K562 (cell line): Measurements from ENCODE around the gene HECA. TPM values are rescaled to one million over a fixed set of nuclear protein-coding genes. Genes with fewer than 3 reads are reported as not detected.

Experiments
- ATAC-seq: fragments of 200-7000 bp; cut with Tn5 transposase; 3 replicates; pipeline ENCODE4 v1.9.1; 2020; ENCODE audit warnings: moderate library complexity
- BruUV-seq: library from RNA; stranded (reverse); fragments of 400-500 nt; replicated peaks from 2 replicates; lab custom pipeline; 2021; lab: Mats Ljungman, UMichigan
- CTCF ChIA-PET: fragments of 300-600 bp; formaldehyde crosslinking; extraction: SDS; loops from one replicate; lab custom pipeline; 2021; ENCODE audit warnings: low intra/inter-chr PET ratio; lab: Yijun Ruan, JAX
- POLR2A ChIA-PET: fragments of 300-600, 350-650 bp; sonication (Branson Sonifier 250); formaldehyde crosslinking; extraction: SDS; loops from one replicate; lab custom pipeline; 2021; ENCODE audit warnings: antibody characterized with exemption, inconsistent platforms; lab: Yijun Ruan, JAX
- DNase-seq, 4 experiments: peaks; one replicate each; pipeline versions ENCODE4 v3.0.0 to v3.0.0-alpha.2; 2011 to 2018; ENCODE audit warnings: low spot score in 3 of 4, mixed read lengths in 3 of 4; ENCODE audit errors: extremely low read depth in 1 of 4
- FAIRE-seq: peaks from 2 replicates; lab custom pipeline; 2011; peaks lifted over from hg19 to GRCh38; lab: Jason Lieb, UNC
- H2AFZ ChIP-seq: 2 replicates; pipeline ENCODE4 v1.6.0; 2011; ENCODE audit warnings: low read depth, low read length, control low read depth, inconsistent platforms
- H3K27ac ChIP-seq: fragments of 200-600 bp; 3 replicates; pipeline ENCODE4 v1.8.0; 2011; ENCODE audit warnings: low read depth, mild to moderate bottlenecking, control low read depth, inconsistent platforms, low read length, moderate library complexity, mixed read lengths; ENCODE audit errors: extremely low read depth
- H3K27me3 ChIP-seq, 2 experiments: fragments of 300-600 bp in 1 of 2; 2 replicates in 1 of 2; 3 replicates in 1 of 2; pipeline versions ENCODE4 v1.6.0 to v1.8.0; 2011; ENCODE audit warnings: inconsistent platforms in 2 of 2, low read length in 2 of 2, mild to moderate bottlenecking in 1 of 2, mixed read lengths in 1 of 2, moderate library complexity in 1 of 2; ENCODE audit not compliant: control insufficient read depth in 2 of 2, insufficient read depth in 2 of 2
- H3K36me3 ChIP-seq: fragments of 300-600 bp; 3 replicates; pipeline ENCODE4 v1.8.0; 2011; ENCODE audit warnings: mild to moderate bottlenecking, low read length, inconsistent platforms; ENCODE audit not compliant: control insufficient read depth, insufficient read depth
- H3K4me1 ChIP-seq, 2 experiments: fragments of 200-600 bp in 1 of 2; replicated peaks in 1 of 2; 2 replicates in 1 of 2; 3 replicates in 1 of 2; pipeline versions ENCODE4 v1.5.1 to v1.8.0; 2011; ENCODE audit warnings: inconsistent platforms in 2 of 2, low read length in 2 of 2, mild to moderate bottlenecking in 1 of 2, mixed read lengths in 1 of 2, moderate library complexity in 1 of 2; ENCODE audit not compliant: control insufficient read depth in 2 of 2, insufficient read depth in 2 of 2
- H3K4me2 ChIP-seq: 2 replicates; pipeline ENCODE4 v1.6.1; 2011; ENCODE audit warnings: low read length, control low read depth, inconsistent platforms, mixed read lengths; ENCODE audit not compliant: insufficient read depth
- H3K4me3 ChIP-seq: fragments of 200-600 bp; sonication (generic), shearing (Covaris generic); 2 replicates; pipeline ENCODE4 v1.5.1; 2016; ENCODE audit warnings: control low read depth, inconsistent platforms
- H3K79me2 ChIP-seq: fragments of 200-600 bp; 3 replicates; pipeline ENCODE4 v1.8.0; 2011; ENCODE audit warnings: low read length, inconsistent platforms; ENCODE audit not compliant: control insufficient read depth, insufficient read depth
- H3K9ac ChIP-seq, 2 experiments: 2 replicates each; pipeline versions ENCODE4 v1.6.0 to v1.6.1; 2011; ENCODE audit warnings: low read depth in 2 of 2, low read length in 2 of 2, control low read depth in 1 of 2, inconsistent platforms in 1 of 2, mild to moderate bottlenecking in 1 of 2, mixed read lengths in 1 of 2; ENCODE audit not compliant: insufficient read depth in 1 of 2
- H3K9me1 ChIP-seq: one replicate; pipeline ENCODE4 v1.6.0; 2011; ENCODE audit warnings: inconsistent platforms, mild to moderate bottlenecking, low read length, moderate library complexity; ENCODE audit not compliant: control insufficient read depth, insufficient read depth
- H3K9me3 ChIP-seq: replicated peaks from 2 replicates; pipeline ENCODE4 v1.5.1; 2011; ENCODE audit warnings: low read depth, low read length, inconsistent platforms; ENCODE audit not compliant: control insufficient read depth, insufficient read depth
- H4K20me1 ChIP-seq: replicated peaks from 2 replicates; pipeline ENCODE4 v1.6.1; 2011; ENCODE audit warnings: low read length, inconsistent platforms, mixed read lengths; ENCODE audit not compliant: control insufficient read depth, insufficient read depth
- ADNP ChIP-seq: fragments of 200-800 bp; sonication (Bioruptor generic); IDR thresholded peaks from 2 replicates; pipeline ENCODE4 v1.6.1; 2016; ENCODE audit warnings: missing genetic modification characterization, missing compliant biosample characterization
- BRCA1 ChIP-seq, 2 experiments: fragments of 450-650 bp in 1 of 2; sonication (generic) in 1 of 2; formaldehyde crosslinking in 1 of 2; IDR thresholded peaks; 2 replicates each; pipeline versions ENCODE4 v1.5.0 to v1.6.1; 2017 to 2020; ENCODE audit warnings: mild to moderate bottlenecking in 1 of 2, missing genetic modification reagents in 1 of 2
- BRF1 ChIP-seq: IDR thresholded peaks from 3 replicates; pipeline ENCODE4 v1.6.1; 2011; ENCODE audit warnings: borderline replicate concordance, mild to moderate bottlenecking; ENCODE audit not compliant: insufficient read length; ENCODE audit errors: extremely low read depth
- CAMTA2 ChIP-seq: fragments of 250-450 bp; sonication (Bioruptor Pico); conservative IDR thresholded peaks from 2 replicates; pipeline ENCODE4 v1.5.1; 2022
- CREM ChIP-seq: IDR thresholded peaks from 2 replicates; pipeline ENCODE4 v1.6.1; 2014; ENCODE audit warnings: antibody characterized with exemption, low read depth
- HDAC2 ChIP-seq: fragments of 450-650 bp; IDR thresholded peaks from 2 replicates; pipeline ENCODE4 v1.6.1; 2016; ENCODE audit warnings: mild to moderate bottlenecking
- KDM5B ChIP-seq: fragments of 200-600 bp; sonication (generic); IDR thresholded peaks from 2 replicates; pipeline ENCODE4 v1.6.1; 2012; ENCODE audit warnings: low read depth, mild to moderate bottlenecking, moderate library complexity, low read length, control low read depth, inconsistent platforms; ENCODE audit not compliant: insufficient replicate concordance
- L3MBTL2 ChIP-seq: fragments of 450-650 bp; IDR thresholded peaks from 2 replicates; pipeline ENCODE4 v1.6.1; 2016; ENCODE audit warnings: mild to moderate bottlenecking, moderate library complexity
- PHF20 ChIP-seq: fragments of 450-650 bp; IDR thresholded peaks from 2 replicates; pipeline ENCODE4 v1.6.1; 2018; ENCODE audit not compliant: partially characterized antibody
- PTBP1 ChIP-seq: fragments of 200-400 bp; formaldehyde crosslinking; IDR thresholded peaks from 2 replicates; pipeline ENCODE4 v1.6.1; 2017; ENCODE audit warnings: low read depth, low read length
- PTTG1 ChIP-seq: fragments of 450-650 bp; IDR thresholded peaks from 2 replicates; pipeline ENCODE4 v1.6.1; 2016; ENCODE audit warnings: low read depth, mild to moderate bottlenecking, missing genetic modification characterization, missing compliant biosample characterization
- SMARCC2 ChIP-seq: fragments of 450-650 bp; IDR thresholded peaks from 2 replicates; pipeline ENCODE4 v1.6.1; 2017; ENCODE audit warnings: antibody characterized with exemption, moderate library complexity, mild to moderate bottlenecking, low read depth
- TSC22D4 ChIP-seq: fragments of 450-650 bp; IDR thresholded peaks from 2 replicates; pipeline ENCODE4 v1.6.1; 2016; ENCODE audit warnings: missing genetic modification characterization, missing biosample characterization, control low read depth
- ZC3H11A ChIP-seq: IDR thresholded peaks from 2 replicates; pipeline ENCODE4 v1.6.1; 2012; ENCODE audit warnings: low read depth, low read length, improper control_type of control experiment
- ZNF224 ChIP-seq: sonication (generic); formaldehyde crosslinking; IDR thresholded peaks from 2 replicates; pipeline ENCODE4 v1.8.0; 2022; ENCODE audit warnings: mild to moderate bottlenecking, missing genetic modification reagents
- ZNF274 ChIP-seq: IDR thresholded peaks from 2 replicates; pipeline ENCODE4 v1.6.1; 2011; ENCODE audit warnings: low read depth, mild to moderate bottlenecking, low read length, moderate library complexity, borderline replicate concordance
- ZNF384 ChIP-seq: IDR thresholded peaks from 2 replicates; pipeline ENCODE4 v1.6.1; 2012; ENCODE audit warnings: low read depth, low read length, improper control_type of control experiment
- WGBS: fragments of 100-300 bp; shearing (Covaris generic); methylation state at CpG from one replicate; pipeline ENCODE4 v1.1.6; 2016; ENCODE audit warnings: low coverage, mixed read lengths; ENCODE audit not compliant: insufficient coverage; ENCODE audit errors: missing lambda C conversion rate; 5-methylcytosine and 5-hydroxymethylcytosine counted together
- in situ Hi-C: fragments of 300-500 bp; cut with MboI; formaldehyde crosslinking; loops from 4 replicates; pipeline ENCODE4 v1.15.0; 2018; ENCODE audit warnings: inconsistent platforms, mixed read lengths
- intact Hi-C: fragments of 100-400 bp; cut with micrococcal nuclease; formaldehyde crosslinking; loops from 2 replicates; pipeline ENCODE4 v1.14.2; 2022
- polyA plus RNA-seq, 8 experiments: library from polyadenylated mRNA; depleted of rRNA in 4 of 8; stranded (reverse) in 5 of 8; unstranded in 3 of 8; fragments of >200 nt; fragmentation: Nextera tagmentation in 2 of 8; fragmentation: Illumina TruSeq in 1 of 8; extraction: Ambion mirVana in 2 of 8; extraction: Trizol in 1 of 8; gene quantifications; 2 replicates each; pipeline versions ENCODE4 v1.2.1 to v1.2.3, GENCODE V29; 2011 to 2014; ENCODE audit warnings: inconsistent platforms in 1 of 8, missing spikeins in 1 of 8
- total RNA-seq, 7 experiments: library from RNA; depleted of rRNA in 6 of 7; stranded (reverse); fragments of >200 nt in 6 of 7; fragmentation: Illumina TruSeq in 2 of 7; extraction: Trizol in 2 of 7; gene quantifications; 2 replicates each; pipeline versions ENCODE4 v1.2.1 to v1.2.3, GENCODE V29; 2011 to 2021; ENCODE audit warnings: low replicate concordance in 1 of 7
- TF ChIP-seq, protein P1 (sequence below): fragments of 450-650 bp; IDR thresholded peaks from 2 replicates; pipeline ENCODE4 v1.6.1; 2016; ENCODE audit warnings: low read depth

Gene HECA
- total and polyA plus RNA-seq, 9 of the 15 experiments (the other 6 are each of a cell fraction or from before 2014, with no cell fraction given) = 0.31 to 2.3 (median 1.1) TPM

DNA sequence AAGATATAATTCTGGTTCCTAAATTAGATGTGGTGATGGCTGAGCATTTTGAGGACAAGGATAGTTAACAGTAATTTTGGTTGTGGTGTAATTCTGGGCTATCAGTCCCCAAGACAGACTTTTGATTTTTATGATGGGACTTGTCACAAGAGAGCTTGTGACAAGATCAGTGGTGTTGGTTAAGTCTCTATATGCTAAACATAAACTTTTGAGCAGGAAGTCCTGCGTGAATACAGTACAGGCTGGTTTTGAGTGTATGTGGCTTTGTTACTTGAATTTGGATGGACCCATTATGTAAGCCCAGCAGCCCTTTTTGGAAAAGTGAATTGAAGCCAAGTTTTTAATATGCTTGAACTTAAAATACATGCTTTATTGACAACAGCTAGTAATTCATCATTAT lies 38.9 kb downstream of the HECA start:
- no peaks in the 10 kb centered on the region for H3K79me2 ChIP-seq
- TF ChIP-seq ZNF384 = no peak
- no peak for TF ChIP-seq KDM5B
- no peak for TF ChIP-seq ZNF224 (CRISPR knock-in tag)
- TF ChIP-seq L3MBTL2 = no peak
- TF ChIP-seq PHF20 = no peak
- no peak for TF ChIP-seq SMARCC2
- no peak for TF ChIP-seq PTTG1 (tag)
- TF ChIP-seq TSC22D4 (tag) = no peak
- TF ChIP-seq HDAC2 = no peak
- TF ChIP-seq ADNP (tag) = no peak
- TF ChIP-seq ZC3H11A = no peak
- no peak for TF ChIP-seq CREM
- TF ChIP-seq PTBP1 = no peak
- TF ChIP-seq ZNF274 = no peak
- TF ChIP-seq CAMTA2 (CRISPR knock-in tag) = no peak
- no peak for TF ChIP-seq BRCA1 (IDR thresholded peaks at IDR 0.05)
- TF ChIP-seq BRCA1 (CRISPR knock-in tag; IDR thresholded peaks at IDR 0.05) = no peak
- TF ChIP-seq, protein P1, sequence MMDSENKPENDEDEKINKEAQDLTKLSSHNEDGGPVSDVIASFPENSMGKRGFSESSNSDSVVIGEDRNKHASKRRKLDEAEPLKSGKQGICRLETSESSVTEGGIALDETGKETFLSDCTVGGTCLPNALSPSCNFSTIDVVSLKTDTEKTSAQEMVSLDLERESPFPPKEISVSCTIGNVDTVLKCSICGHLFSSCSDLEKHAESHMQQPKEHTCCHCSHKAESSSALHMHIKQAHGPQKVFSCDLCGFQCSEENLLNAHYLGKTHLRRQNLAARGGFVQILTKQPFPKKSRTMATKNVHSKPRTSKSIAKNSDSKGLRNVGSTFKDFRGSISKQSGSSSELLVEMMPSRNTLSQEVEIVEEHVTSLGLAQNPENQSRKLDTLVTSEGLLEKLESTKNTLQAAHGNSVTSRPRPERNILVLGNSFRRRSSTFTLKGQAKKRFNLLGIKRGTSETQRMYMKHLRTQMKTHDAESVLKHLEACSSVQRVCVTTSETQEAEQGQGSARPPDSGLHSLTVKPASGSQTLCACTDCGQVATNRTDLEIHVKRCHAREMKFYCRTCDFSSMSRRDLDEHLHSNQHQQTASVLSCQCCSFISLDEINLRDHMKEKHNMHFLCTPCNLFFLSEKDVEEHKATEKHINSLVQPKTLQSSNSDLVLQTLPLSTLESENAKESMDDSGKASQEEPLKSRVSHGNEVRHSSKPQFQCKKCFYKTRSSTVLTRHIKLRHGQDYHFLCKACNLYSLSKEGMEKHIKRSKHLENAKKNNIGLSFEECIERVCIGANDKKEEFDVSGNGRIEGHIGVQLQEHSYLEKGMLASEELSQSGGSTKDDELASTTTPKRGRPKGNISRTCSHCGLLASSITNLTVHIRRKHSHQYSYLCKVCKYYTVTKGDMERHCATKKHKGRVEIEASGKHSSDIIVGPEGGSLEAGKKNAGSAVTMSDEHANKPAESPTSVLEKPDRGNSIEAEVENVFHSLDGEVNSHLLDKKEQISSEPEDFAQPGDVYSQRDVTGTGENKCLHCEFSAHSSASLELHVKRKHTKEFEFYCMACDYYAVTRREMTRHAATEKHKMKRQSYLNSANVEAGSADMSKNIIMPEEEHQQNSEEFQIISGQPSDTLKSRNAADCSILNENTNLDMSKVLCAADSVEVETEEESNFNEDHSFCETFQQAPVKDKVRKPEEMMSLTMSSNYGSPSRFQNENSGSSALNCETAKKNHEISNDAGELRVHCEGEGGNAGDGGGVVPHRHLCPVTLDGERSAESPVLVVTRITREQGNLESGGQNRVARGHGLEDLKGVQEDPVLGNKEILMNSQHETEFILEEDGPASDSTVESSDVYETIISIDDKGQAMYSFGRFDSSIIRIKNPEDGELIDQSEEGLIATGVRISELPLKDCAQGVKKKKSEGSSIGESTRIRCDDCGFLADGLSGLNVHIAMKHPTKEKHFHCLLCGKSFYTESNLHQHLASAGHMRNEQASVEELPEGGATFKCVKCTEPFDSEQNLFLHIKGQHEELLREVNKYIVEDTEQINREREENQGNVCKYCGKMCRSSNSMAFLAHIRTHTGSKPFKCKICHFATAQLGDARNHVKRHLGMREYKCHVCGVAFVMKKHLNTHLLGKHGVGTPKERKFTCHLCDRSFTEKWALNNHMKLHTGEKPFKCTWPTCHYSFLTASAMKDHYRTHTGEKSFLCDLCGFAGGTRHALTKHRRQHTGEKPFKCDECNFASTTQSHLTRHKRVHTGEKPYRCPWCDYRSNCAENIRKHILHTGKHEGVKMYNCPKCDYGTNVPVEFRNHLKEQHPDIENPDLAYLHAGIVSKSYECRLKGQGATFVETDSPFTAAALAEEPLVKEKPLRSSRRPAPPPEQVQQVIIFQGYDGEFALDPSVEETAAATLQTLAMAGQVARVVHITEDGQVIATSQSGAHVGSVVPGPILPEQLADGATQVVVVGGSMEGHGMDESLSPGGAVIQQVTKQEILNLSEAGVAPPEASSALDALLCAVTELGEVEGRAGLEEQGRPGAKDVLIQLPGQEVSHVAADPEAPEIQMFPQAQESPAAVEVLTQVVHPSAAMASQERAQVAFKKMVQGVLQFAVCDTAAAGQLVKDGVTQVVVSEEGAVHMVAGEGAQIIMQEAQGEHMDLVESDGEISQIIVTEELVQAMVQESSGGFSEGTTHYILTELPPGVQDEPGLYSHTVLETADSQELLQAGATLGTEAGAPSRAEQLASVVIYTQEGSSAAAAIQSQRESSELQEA = no peak
- no peak for TF ChIP-seq BRF1

More for the DNA sequence above, 38.9 kb downstream of the HECA start:
- Histone ChIP-seq H3K9ac (no peak overlapping the region), H3K27ac (no peak overlapping the region), H3K4me3 (no peak overlapping the region), H3K9me1 (no peaks in the 10 kb centered on the region), H3K27me3 (peaks cover 12 to 24% of the 10 kb centered on the region in 2 experiments; a peak in 4 of 5 replicates), H3K36me3 (no peaks in the 10 kb centered on the region), H2AFZ (no peak overlapping the region), H4K20me1 (no peaks in the 10 kb centered on the region), H3K4me2 (no peak overlapping the region), H3K9me3 (no peaks in the 10 kb centered on the region), H3K4me1 (no peaks in the 10 kb centered on the region)
- intact Hi-C loops (no loop called here), in situ Hi-C loops (no loop called here)
- no peak for DNase-seq
- BruUV-seq = no TSS peak
- 0% methylated on average over 1 of the region's 1 CpG for WGBS
- no peak for FAIRE-seq
- ChIA-PET CTCF (no interaction called here), POLR2A (no interaction called here)
- no peak for ATAC-seq
